Trophoblast cell (in vitro differentiated cells and primary cell): ENCODE data around the gene GPR132.

Experiments used
- DNase-seq, 2 donors: peaks; one replicate each; pipeline ENCODE4 v3.0.0-alpha.2; 2016
- H2AFZ ChIP-seq: 2 replicates; pipeline ENCODE4 v1.6.1; 2013; ENCODE audit warnings: low read length, moderate library complexity, mild to moderate bottlenecking; ENCODE audit not compliant: insufficient read depth, poor library complexity
- H2AK5ac ChIP-seq: 2 replicates; pipeline ENCODE4 v1.6.1; 2013; ENCODE audit warnings: mild to moderate bottlenecking, low read length
- H2BK120ac ChIP-seq: 2 replicates; pipeline ENCODE4 v1.6.1; 2013; ENCODE audit warnings: low read length, mild to moderate bottlenecking, moderate library complexity; ENCODE audit not compliant: insufficient read depth, poor library complexity
- H2BK12ac ChIP-seq: 2 replicates; pipeline ENCODE4 v1.6.1; 2013; ENCODE audit warnings: mild to moderate bottlenecking, low read length, moderate library complexity
- H2BK5ac ChIP-seq: 2 replicates; pipeline ENCODE4 v1.6.1; 2013; ENCODE audit warnings: low read length, low read depth, moderate library complexity, mild to moderate bottlenecking; ENCODE audit not compliant: poor library complexity
- H3K14ac ChIP-seq: 2 replicates; pipeline ENCODE4 v1.6.1; 2013; ENCODE audit warnings: mild to moderate bottlenecking, low read length
- H3K18ac ChIP-seq: 2 replicates; pipeline ENCODE4 v1.6.1; 2013; ENCODE audit warnings: mild to moderate bottlenecking, low read length
- H3K23ac ChIP-seq: 2 replicates; pipeline ENCODE4 v1.6.1; 2013; ENCODE audit warnings: low read length
- H3K27ac ChIP-seq: 2 replicates; pipeline ENCODE4 v1.5.1; 2013; ENCODE audit warnings: low read depth, mild to moderate bottlenecking, inconsistent platforms, low read length, moderate library complexity
- H3K27me3 ChIP-seq: 2 replicates; pipeline ENCODE4 v1.6.1; 2013; ENCODE audit warnings: inconsistent platforms, mild to moderate bottlenecking, low read length, moderate library complexity; ENCODE audit not compliant: insufficient read depth
- H3K36me3 ChIP-seq, 2 experiments: 1 replicate in 1 of 2; 2 replicates in 1 of 2; pipeline ENCODE4 v1.6.1; 2013; ENCODE audit warnings: low read length in 2 of 2, mild to moderate bottlenecking in 2 of 2, moderate library complexity in 1 of 2; ENCODE audit not compliant: insufficient read depth in 2 of 2, control insufficient read depth in 1 of 2
- H3K4ac ChIP-seq: 2 replicates; pipeline ENCODE4 v1.6.1; 2013; ENCODE audit warnings: low read depth, mild to moderate bottlenecking, low read length, moderate library complexity
- H3K4me1 ChIP-seq, 2 experiments: 1 replicate in 1 of 2; 2 replicates in 1 of 2; pipeline ENCODE4 v1.6.1; 2013; ENCODE audit warnings: low read length in 2 of 2, mild to moderate bottlenecking in 2 of 2, moderate library complexity in 1 of 2; ENCODE audit not compliant: insufficient read depth in 2 of 2, control insufficient read depth in 1 of 2
- H3K4me2 ChIP-seq: 2 replicates; pipeline ENCODE4 v1.6.1; 2013; ENCODE audit warnings: inconsistent platforms, mild to moderate bottlenecking, low read length, moderate library complexity
- H3K4me3 ChIP-seq: 2 replicates; pipeline ENCODE4 v1.5.1; 2013; ENCODE audit warnings: mild to moderate bottlenecking, low read depth, low read length, inconsistent platforms
- H3K79me1 ChIP-seq: one replicate; pipeline ENCODE4 v1.6.1; 2013; ENCODE audit warnings: low read length
- H3K79me2 ChIP-seq: 2 replicates; pipeline ENCODE4 v1.6.1; 2013; ENCODE audit warnings: low read length, mild to moderate bottlenecking; ENCODE audit not compliant: control insufficient read depth, insufficient read depth, poor library complexity
- H3K9ac ChIP-seq: 2 replicates; pipeline ENCODE4 v1.6.1; 2013; ENCODE audit warnings: mild to moderate bottlenecking, low read length
- H3K9me3 ChIP-seq: 2 replicates; pipeline ENCODE4 v1.6.1; 2013; ENCODE audit warnings: low read depth, mild to moderate bottlenecking, control low read depth, inconsistent platforms, low read length; ENCODE audit not compliant: insufficient read depth
- H4K12ac ChIP-seq: 2 replicates; pipeline ENCODE4 v1.6.1; 2013; ENCODE audit warnings: low read depth, mild to moderate bottlenecking, low read length, moderate library complexity
- H4K8ac ChIP-seq: 2 replicates; pipeline ENCODE4 v1.6.1; 2013; ENCODE audit warnings: low read depth, mild to moderate bottlenecking, low read length, moderate library complexity
- H4K91ac ChIP-seq: one replicate; pipeline ENCODE4 v1.6.1; 2013; ENCODE audit warnings: low read depth, mild to moderate bottlenecking, low read length, moderate library complexity
- WGBS: extraction: QIAGEN DNeasy Blood & Tissue Kit; methylation state at CpG from one replicate; pipeline ENCODE4 v1.1.7; 2013; ENCODE audit warnings: missing lambda C conversion rate; ENCODE audit not compliant: insufficient read length, insufficient coverage; ENCODE audit errors: extremely low coverage; 5-methylcytosine and 5-hydroxymethylcytosine counted together

Gene GPR132

DNA sequence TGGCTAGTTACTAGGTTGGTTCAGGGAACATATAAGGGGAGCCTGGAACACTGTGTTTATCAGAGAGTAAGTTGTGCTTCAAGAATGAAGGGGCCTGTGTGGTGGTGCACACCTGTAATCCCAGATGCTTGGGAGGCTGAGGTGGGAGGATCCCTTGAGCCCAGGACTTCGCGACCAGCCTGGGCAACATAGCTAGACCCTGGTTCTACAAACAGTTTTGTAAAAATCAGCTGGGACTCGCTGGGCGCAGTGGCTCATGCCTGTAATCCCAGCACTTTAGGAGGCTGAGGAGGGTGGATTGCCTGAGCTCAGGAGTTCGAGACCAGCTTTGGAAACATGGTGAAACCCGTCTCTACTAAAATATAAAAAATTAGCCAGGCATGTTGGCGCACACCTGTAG, 42.1 kb upstream of the GPR132 start:
- no peak overlapping the region for H2AFZ ChIP-seq
- H2AK5ac ChIP-seq = no peak overlapping the region
- no peak overlapping the region for H3K4ac ChIP-seq
- H3K4me1 ChIP-seq = no peaks in the 10 kb centered on the region
- no peak overlapping the region for H3K14ac ChIP-seq
- H3K27me3 ChIP-seq = no peaks in the 10 kb centered on the region
- H3K79me1 ChIP-seq = no peaks in the 10 kb centered on the region
- no peak overlapping the region for H3K18ac ChIP-seq
- H3K27ac ChIP-seq = no peak overlapping the region
- H3K4me2 ChIP-seq = no peak overlapping the region
- H3K9ac ChIP-seq = no peak overlapping the region
- H3K23ac ChIP-seq = no peak overlapping the region
- peaks cover 2% of the 10 kb centered on the region for H3K9me3 ChIP-seq
- no peak for DNase-seq
- H3K36me3 ChIP-seq = no peaks in the 10 kb centered on the region
- no peak overlapping the region for H3K4me3 ChIP-seq
- H2BK5ac ChIP-seq = no peak overlapping the region
- H2BK120ac ChIP-seq = no peak overlapping the region
- H4K8ac ChIP-seq = no peak overlapping the region
- no peak overlapping the region for H4K12ac ChIP-seq
- H4K91ac ChIP-seq = no peak overlapping the region
- no peaks in the 10 kb centered on the region for H3K79me2 ChIP-seq
- no peak overlapping the region for H2BK12ac ChIP-seq
- WGBS = no CpG with 5 or more reads among the region's 7 CpGs

DNA sequence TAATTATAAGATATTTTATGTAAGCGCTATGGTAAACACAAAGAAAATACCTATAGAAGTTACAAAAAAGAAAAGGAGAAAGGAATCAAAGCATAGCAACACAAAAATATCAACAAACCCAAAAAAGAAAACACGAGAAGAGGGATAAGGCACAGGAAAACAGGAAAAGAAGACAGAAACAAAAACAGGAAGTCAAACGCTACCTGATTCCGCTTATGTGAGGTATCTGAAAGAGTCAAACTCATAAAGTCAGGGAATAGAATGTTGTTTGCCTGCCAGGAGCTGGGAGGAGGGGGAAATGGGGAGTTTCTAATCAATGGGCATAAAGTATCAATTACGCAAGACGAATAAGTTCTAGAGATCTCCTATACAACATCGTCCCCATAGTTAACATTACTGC, 39.9 kb upstream of the GPR132 start:
- Histone ChIP-seq H3K4me1 (no peaks in the 10 kb centered on the region), H3K36me3 (no peaks in the 10 kb centered on the region), H2BK12ac (no peak overlapping the region), H2BK5ac (no peak overlapping the region), H3K4me3 (no peak overlapping the region), H3K14ac (no peak overlapping the region), H3K79me2 (no peaks in the 10 kb centered on the region), H3K18ac (no peak overlapping the region), H4K91ac (no peak overlapping the region), H3K4me2 (no peak overlapping the region), H2AK5ac (no peak overlapping the region), H3K23ac (no peak overlapping the region), H2AFZ (no peak overlapping the region), H2BK120ac (no peak overlapping the region), H3K4ac (no peak overlapping the region), H3K9ac (no peak overlapping the region), H3K79me1 (no peaks in the 10 kb centered on the region), H3K9me3 (peaks cover 5% of the 10 kb centered on the region), H4K8ac (no peak overlapping the region), H4K12ac (no peak overlapping the region), H3K27ac (no peak overlapping the region), H3K27me3 (no peaks in the 10 kb centered on the region)
- no CpG with 5 or more reads among the region's 7 CpGs for WGBS
- DNase-seq = no peak

DNA sequence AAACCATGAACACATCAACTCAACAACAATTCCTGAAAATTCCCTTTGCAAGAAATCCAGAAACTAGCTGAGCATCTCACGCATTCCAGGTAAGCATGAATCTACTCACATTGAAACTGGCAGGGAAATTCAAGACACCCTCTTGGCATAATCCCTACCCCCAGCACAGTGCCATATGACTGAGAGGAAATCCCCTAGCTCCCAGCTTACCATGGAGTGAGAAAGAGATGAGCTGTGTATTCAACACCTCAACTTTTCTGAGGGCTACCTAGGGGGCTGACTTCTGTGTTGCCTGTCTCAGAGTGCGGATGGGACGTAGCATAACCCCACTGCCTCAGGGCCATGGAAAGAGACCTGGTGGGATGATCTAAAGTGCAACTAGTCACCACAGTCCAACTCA, 37.7 kb upstream of the GPR132 start:
- Histone ChIP-seq H2BK5ac (no peak overlapping the region), H3K36me3 (no peaks in the 10 kb centered on the region), H3K27ac (no peak overlapping the region), H4K12ac (no peak overlapping the region), H3K4me3 (no peak overlapping the region), H4K91ac (no peak overlapping the region), H2AFZ (no peak overlapping the region), H3K23ac (no peak overlapping the region), H3K27me3 (no peaks in the 10 kb centered on the region), H2AK5ac (no peak overlapping the region), H3K79me1 (no peaks in the 10 kb centered on the region), H2BK120ac (no peak overlapping the region), H3K9me3 (peaks cover 9% of the 10 kb centered on the region), H2BK12ac (no peak overlapping the region), H3K4me2 (no peak overlapping the region), H4K8ac (no peak overlapping the region), H3K4me1 (no peaks in the 10 kb centered on the region), H3K9ac (no peak overlapping the region), H3K14ac (no peak overlapping the region), H3K79me2 (no peaks in the 10 kb centered on the region), H3K18ac (no peak overlapping the region), H3K4ac (no peak overlapping the region)
- DNase-seq = no peak
- WGBS = no CpG with 5 or more reads among the region's 3 CpGs

DNA sequence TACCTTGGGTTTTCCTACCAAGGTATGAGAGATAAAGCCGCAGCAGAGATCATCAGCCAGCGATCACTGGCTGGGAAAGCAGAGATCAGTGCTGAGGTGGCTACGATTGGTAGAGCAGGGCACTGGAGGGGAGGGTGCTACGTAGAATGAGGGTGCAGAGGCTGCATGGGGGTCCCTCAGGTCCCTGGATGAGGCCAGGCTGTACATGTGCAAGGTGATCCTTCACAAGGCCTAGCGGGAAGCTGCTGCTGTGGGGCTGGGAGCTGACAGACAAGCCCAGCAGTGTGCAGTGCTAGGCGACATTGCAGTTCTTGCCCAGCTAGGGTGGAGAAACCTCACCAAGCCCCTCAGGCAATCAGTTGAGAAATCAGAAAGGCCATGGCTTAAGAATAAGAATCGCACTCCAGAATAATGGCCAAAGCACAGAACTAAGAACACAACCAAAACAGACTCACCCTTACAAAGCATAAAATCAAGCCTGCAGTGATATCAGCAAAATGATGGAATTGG, 37.2 kb upstream of the GPR132 start:
- H2AK5ac ChIP-seq = no peak overlapping the region
- no peak overlapping the region for H4K12ac ChIP-seq
- no peak overlapping the region for H4K8ac ChIP-seq
- no peak overlapping the region for H3K4me3 ChIP-seq
- no CpG with 5 or more reads among the region's 7 CpGs for WGBS
- no peak overlapping the region for H2AFZ ChIP-seq
- peak in 1 of 2 donors; percentile 46 for DNase-seq
- no peak overlapping the region for H3K27ac ChIP-seq
- no peak overlapping the region for H3K14ac ChIP-seq
- H3K4ac ChIP-seq = no peak overlapping the region
- H3K9ac ChIP-seq = no peak overlapping the region
- H3K79me1 ChIP-seq = no peaks in the 10 kb centered on the region
- no peak overlapping the region for H4K91ac ChIP-seq
- H3K27me3 ChIP-seq = no peaks in the 10 kb centered on the region
- no peaks in the 10 kb centered on the region for H3K79me2 ChIP-seq
- no peak overlapping the region for H2BK12ac ChIP-seq
- H3K23ac ChIP-seq = no peak overlapping the region
- H3K9me3 ChIP-seq = peaks cover 13% of the 10 kb centered on the region
- H3K4me1 ChIP-seq = no peaks in the 10 kb centered on the region
- H3K18ac ChIP-seq = no peak overlapping the region
- H3K4me2 ChIP-seq = no peak overlapping the region
- no peak overlapping the region for H2BK5ac ChIP-seq
- H2BK120ac ChIP-seq = no peak overlapping the region
- no peaks in the 10 kb centered on the region for H3K36me3 ChIP-seq
